GM19467 (cell line): ENCODE data around the gene KAT7.

Experiments
- ATAC-seq: cut with Tn5 transposase; IDR thresholded peaks from one replicate; pipeline ENCODE4 v1.9.1; 2021; ENCODE audit warnings: mild to moderate bottlenecking, moderate library complexity; ENCODE audit not compliant: unreplicated experiment

Gene KAT7

DNA sequence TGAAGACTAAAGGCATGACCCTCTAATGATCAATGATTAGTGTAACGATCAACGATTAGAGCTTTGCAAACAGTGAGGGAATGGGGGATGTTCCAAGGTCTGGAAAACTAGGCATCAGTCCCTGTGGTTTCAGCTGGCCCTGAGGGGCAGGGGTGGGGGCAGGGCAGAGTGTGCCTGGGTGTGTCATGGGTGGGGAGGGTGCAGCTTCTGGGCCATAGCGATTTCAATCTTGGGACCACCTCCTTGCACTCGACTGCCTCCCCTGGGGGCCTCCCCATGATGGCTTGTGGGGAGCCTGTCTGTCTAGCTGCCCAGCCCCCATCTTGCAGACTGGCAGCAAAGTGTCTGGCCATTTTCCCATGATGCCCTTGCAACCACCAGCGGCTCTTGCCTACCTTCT is 51.0 kb downstream of the KAT7 start:
- ATAC-seq: no peak

DNA sequence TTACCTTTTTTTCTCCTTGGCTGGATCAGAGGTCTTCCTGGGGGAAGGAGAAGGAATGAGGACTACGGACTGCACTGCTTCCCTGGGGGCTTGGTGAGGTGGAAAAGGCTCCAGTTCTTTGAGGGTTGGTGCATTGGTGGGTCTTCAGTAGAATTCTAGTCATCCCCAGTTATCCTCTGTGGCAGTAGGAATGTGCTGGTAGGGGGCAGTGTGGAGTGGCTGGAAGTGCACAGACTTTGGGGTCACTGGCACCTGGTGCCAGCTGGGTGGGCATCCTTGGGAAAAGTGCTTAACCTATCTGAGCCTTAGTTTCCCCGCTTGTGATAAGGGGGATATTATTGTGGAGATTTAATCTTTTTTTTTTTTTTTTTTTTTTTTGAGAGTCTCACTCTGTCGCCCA is 53.1 kb downstream of the KAT7 start:
- no peak for ATAC-seq

DNA sequence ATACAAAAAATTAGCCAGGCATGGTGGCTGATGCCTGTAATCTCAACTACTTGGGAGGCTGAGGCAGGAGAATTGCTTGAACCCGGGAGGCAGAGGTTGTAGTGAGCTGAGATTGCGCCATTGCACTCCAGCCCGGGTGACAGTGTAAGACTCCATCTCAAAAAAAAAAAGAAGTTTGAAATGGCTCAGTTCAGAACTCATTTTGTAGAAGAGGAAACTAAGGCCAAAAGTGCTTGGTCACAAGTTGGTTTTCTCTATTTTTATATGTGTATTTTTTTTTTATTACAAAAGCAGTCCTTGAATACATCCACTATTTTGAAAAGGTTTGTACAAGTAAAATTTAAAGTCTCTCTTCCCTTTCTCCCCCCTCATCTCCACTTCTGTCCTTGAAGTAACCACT is 53.9 kb downstream of the KAT7 start:
- ATAC-seq: no peak

DNA sequence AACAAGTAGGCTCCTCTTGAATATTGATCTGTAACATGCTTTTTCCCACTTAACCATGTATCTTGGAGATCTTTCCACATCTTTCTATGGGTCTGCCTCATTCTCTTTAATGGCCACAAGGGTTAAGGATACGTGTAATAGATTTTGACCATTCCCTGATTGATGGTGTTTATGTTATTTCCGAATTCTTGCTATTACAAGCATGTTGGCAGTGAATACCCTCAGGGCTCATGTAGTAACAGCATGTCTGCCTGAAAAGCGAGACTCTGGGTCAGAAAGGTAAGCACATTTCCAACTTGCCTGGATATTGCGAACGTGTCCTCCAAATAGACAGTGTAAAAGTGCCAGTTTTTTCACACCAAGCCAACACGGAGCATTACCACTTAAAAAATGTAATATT is 54.4 kb downstream of the KAT7 start:
- ATAC-seq: no peak

DNA sequence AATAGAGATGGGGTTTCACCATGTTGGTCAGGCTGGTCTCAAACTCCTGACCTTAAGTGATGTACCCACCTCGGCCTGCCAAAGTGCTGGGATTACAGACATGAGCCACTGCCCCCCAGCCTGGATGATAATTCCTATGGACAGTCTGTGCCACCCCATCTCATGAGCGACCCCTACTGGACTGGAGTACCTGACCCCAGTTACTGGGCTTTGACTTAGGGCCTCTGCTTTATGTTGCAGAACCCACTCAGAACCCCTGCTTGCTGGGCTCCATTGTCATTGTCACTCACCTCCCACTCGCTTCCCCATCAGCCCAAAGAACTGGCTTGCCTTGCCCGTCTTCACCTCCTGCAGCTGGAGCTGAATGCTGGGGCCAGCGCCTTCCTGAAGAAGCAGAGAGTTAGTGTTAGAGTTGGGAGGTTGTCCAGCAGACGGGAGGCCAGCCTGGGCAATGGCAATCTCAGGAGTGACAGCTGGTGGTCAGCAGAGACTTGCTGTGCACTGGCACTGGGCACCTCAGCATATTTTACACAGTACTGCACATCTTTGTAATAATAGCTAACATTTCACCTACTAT is 55.4 kb downstream of the KAT7 start:
- no peak for ATAC-seq

DNA sequence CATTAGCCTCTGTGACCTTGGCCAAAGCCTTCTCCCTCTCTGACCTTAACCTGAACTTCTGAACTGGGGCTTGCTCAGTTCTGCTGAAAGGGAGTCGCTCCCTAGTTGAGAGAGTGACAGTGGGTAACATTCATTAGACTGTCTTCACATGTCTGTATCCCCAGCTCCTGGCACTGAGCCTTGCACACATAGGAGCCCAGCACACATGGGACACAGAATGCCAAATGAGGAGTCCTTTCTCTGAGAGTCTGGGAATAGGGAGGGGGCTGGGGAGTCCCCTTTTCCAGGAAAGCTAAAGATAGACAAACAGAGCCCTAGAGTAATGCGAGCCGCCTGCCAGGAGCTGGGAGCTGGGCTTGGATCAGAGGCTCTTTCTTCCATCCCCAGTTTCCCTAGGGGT is 56.8 kb downstream of the KAT7 start:
- no peak for ATAC-seq

DNA sequence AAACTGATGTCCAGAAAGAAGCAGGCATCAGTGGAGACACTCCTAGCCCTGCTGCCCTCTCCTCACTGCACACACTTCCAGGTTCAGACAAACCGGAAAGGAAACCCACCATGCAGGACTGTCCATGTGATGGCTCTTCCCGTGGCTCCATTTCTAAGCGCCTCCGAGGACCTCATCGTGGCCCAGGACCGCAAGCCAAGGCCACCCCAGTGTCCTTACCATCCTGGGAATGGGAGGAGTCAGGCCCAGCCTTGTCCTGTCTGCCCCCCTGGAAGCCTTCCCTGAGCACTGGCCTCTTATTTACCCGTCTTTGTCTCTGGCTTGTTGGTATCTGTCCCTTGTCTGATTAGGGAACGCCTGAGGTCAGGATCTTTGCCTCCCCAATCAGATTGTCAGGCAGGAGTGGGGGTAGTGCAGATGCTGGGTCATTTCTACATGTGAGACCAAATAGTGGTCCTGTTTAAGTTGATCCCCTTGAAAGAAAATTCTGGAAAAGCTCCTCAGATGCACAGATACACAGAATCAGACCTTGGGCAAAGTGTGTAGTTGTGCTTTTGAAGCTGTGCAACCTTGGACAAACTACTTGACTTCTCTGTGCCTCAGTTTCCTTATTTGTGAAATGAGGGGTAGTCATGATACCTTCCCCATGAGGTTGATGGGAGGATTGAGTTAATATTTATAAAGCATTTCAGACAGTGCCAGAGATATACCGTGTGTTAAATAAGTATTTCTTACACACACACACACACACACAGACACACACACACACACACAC is 58.6 kb downstream of the KAT7 start:
- ATAC-seq: no peak

DNA sequence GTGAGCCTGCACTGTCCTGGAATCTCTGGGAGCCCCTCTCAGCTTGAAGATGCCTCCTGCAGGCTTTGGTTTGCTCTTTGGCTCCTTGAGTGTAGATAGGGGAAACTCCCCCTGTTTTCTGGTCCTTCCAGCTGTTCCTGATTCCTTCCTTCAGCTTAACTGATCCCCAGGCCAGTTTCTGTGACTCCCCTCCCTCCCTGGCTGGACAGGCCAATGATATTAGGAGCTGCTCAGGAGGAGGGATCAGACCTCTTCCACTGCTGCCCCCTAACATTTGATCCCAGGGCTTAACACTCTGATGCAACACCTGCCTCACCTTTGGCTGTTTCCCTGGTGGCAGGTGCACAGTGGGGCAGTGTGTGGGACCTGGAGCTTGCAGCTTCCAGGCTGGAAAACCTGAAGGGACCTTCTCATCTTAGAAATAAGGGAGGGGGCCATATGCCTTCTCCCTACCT is 59.6 kb downstream of the KAT7 start, which contains the start of gene TAC4:
Gene TAC4, minus strand, starts transcription at position 51 of the 455 bp plus-strand sequence. CDS start 52 bp downstream, outside the sequence.
- ATAC-seq: no peak

DNA sequence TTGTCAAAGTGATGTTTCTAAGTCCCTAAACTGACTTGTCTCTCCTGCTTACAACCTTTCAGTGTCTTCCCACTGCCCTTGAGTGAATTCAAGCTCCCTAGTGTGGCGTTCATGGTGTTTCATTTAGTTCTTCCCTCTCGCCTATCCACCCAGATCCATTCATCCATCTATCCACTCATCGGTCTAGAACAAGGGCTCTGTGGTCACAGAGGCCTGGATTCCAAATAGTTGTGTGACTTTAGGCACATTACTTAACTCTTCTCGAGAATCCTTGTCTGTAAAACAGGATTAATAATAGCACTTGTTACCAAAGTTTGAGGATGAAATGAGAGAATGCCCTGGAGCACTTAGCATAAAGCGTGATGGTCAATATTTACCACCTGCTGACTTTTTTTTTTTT is 60.3 kb downstream of the KAT7 start:
- no peak for ATAC-seq

DNA sequence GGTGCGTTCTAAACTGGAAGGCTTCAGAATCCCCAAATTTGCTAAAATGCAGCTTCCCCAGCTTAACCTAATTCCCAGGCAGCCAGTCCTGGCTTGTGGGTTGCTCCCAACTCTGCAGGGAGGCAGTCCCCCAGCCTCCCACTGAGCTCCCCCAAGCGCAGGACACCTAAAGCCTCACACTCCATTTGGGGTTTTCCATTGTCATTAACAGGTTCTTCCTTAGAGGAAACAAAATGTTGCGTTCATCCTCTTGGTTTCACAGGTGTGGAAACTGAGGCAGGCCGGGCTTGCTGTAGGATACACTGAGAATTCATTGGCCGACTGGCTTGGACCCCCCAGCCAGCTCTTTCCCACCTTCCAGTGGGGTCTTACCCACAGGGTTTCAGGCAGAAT is 61.7 kb downstream of the KAT7 start:
- ATAC-seq: no peak

DNA sequence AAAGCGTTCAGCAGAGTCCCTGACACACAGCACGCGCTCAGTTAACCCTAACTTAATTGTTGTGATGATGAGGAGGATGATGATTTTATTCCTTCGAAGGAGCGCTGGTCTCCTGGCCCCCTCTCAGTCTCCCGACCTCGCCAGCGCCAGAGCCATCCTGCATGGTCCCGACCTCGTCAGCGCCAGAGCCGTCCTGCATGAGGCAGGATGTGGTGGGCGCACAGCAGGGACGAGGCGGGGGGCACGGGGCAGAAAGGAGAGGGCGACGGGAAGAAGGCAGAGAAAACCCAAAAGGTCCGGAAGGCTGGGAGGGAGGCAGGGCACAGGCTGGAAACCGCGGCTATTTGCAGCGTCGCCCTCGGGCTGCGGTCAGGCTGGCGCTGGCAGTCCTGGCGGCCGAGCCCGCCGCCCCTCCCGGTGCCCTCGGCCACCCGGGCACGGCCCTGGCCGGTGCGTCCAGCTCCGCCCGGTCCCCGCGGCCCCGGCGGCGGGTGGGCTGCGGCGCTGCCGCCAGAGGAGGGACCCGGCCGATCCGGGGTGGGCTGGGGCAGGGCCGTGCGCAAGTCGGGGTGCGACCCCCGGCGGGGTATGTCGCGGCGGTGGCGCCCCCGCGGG is 62.4 kb downstream of the KAT7 start:
- no peak for ATAC-seq

DNA sequence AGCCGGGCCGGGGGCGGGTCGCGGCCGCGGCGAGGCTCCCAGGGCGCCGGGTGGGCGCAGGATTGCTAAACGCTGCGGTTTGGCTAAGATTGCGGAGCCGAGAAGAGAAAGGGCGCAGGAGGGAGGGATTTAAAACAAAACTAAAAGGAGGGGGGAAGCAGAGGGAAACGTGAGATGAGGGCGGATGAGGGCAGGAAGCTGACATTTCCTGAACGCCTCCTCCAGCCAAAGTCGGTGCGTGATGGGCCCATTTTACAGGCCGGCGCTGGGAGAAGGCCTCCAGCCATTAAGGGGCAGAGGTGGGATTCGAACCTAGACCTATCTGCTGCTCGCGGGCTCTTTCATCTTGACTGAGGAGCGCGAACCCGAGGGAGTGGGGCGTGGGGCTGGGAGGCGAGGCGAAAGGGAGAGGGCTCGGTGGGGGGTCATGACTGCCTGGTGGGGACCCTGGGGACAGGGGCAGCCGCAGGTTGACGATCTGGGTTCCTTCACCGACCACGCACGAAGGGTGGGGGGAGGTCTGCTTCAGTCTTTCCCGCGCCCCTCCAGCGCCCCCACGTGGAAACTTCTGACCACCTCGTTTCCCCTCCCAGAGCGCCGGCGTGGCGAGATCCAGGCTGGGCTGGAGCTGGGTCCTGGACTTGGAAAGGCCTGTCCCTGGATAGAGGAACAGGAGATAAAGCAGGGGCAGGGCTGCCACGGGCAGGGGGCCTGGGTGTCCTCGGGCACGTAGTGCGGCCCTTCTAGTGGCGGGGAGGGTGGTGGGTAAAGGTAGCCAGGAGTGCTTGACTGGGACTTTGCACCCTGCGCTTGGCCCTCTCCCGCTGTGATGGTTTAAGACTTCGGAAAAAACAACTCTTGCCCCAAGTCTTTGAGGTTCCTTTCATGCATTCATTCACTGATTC is 63.2 kb downstream of the KAT7 start:
- ATAC-seq: no peak

DNA sequence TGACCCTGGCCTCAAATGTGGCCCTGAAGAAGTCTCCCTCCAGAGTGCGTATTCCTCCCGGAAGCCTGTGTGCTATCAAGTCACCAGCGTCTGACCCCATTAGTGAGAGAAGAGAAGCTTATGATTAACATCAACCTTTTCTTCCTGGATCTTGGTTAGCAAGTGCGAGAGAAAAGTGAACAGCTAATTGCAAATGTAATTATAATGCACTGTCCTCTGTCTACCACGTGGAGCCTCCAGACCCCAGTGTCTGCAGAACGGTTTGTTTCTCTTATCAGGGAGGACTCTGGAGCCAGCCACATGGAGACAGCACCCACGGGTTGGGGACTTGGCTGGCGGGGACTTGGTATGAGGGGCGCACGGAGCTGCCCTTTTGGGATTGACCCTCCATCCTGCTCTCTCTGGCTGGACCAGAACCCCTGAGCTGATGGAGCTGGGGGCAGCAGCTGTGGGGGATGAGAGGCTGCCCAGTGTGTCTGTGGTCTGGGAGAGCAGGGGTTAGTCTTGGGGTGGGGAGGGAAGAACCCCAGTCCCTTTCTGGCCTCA is 65.1 kb downstream of the KAT7 start:
- no peak for ATAC-seq

DNA sequence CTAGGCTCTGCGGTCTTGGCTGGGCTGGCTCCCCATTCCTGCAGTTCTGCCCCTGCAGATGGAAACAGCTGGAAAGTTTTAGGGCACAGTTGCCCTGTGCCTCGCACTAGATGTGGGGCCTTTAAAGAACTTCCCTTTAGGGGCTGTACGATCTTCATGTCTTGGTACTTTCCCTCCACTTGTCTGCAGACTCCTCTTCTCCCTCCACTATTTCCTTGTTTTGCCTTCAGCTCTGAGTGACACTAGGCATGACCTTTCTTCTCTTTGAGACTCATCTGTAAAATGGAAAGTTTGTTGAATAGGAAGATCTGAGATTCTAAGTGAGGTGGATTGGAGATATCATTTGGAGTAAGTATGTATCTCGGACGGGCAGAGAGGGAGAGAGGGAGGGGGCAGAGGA is 65.6 kb downstream of the KAT7 start:
- no peak for ATAC-seq

DNA sequence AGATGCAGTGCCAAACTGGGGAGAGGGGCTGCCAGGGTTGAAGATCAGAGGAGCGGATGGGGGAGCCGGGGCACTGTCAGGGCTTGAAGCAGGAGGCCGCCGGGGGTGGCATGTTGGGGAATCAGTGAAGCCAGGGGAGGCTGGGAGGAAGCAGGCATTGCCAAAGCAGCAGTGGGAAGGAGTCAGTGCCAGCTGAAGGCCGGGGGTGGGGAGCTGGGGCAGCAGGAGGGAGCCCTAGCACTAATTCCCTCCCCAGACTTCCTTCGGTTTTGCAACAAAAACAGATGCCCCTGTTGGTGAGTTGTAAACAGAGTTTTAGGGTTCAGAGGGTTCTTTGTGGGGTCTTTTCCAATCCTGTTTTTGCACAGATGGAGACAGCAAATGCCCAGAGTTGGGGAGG is 70.3 kb downstream of the KAT7 start:
- ATAC-seq: no peak

DNA sequence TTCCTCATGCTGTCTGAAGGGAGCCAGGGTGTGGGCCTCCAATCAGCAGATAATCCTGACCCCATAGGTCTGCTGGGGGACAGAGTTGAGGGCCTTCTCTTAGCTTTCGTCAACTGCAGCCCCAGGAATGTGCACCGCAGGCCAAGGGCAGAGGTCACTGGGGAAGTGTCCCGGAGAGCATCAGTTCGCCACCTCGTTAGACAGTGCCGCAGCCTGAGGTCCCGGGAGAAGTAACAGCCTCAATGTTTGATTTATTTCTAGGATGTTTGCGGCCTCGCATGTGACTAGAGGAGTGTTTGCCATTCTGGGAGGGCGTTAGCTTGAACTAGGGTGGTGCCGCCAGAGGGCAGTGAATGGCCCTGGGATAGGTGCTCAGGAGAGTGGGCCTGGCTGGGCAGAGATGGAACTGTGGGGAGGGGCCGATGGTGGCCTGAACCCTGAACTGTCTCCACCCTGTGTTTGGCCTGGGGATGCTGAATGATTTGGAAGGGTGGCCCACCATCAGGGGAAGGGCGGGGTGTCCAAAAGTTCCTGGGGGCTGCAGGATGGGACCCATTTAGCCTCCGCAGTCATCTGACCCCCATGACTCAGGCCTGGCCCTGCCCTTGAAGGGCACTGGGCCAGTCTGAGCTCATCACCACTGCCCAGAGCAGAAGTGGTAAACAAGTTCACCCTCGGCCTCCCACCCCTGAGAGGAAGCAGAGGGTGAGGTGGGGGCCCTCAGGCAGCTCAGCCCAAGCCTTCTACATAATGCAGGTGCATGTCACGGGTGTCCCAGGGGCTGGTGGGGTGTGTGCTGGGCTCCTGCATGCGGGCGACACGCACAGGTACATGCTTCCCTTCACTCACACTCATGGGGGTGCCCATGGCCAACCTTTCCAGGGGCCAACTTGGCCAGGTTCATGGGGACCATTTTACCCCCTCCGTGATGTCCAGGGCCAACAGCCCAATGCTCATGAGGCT is 71.8 kb downstream of the KAT7 start:
- no peak for ATAC-seq

DNA sequence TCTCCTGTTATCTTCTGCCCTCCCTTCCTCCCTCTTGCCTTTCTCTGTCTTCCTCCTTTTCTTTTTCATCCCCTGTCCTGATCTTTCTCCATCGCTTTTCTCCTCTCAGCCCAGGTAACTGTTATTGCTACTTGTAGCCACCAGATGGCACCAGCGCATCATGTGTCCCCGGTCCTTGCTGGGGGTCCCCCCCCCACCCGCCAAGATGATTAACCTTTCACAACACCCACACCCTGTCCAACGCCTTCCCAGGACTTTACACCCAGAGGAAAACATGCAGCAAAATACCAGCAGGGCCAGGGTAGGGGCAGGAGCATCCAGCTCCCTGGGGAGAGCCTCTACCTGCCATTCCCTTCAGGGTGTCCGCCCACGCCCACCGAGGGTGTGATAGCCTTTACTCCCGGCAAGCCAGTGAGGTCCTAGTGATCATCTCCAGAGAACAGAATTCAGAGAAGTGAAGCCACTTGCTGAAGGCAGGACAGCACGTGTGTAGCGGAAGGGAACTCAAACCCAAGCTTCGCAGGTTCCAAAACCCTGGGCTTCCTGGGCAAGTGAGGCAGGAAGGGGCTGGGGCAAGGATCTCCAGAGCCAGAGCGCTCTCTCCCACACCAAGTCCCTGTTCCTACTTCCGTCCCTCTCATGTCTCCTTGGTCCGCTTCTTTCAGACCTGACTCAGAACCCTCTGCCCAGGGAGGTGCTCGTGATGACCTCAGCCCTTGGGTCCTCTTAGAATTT is 72.8 kb downstream of the KAT7 start:
- no peak for ATAC-seq

DNA sequence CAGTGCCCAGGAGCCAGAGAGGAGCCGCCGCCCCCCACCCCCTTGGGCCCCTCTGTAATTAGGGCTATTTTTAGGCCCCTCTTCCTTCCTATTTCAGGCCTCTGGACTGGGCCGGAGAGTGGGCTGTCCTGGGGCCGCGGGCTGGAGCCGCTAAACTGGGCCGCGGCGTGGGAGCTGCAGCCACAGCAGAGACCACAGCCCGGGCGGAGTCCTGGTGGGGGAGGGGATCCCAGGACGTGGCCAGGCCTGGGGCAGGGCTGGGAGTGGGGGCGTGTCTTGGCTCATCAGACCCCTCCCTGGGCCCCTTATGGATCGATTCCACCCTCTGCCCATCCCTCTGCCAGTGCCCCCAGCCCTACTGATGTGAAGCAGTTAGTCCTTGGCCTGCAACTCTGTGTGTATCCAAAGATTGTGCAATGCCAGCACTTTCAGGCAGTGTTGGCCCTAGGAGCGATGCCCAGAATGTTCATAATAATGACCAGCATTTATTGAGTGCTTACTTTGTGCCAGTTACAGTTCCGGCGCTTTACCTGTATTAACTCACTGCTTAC is 74.4 kb downstream of the KAT7 start:
- no peak for ATAC-seq

DNA sequence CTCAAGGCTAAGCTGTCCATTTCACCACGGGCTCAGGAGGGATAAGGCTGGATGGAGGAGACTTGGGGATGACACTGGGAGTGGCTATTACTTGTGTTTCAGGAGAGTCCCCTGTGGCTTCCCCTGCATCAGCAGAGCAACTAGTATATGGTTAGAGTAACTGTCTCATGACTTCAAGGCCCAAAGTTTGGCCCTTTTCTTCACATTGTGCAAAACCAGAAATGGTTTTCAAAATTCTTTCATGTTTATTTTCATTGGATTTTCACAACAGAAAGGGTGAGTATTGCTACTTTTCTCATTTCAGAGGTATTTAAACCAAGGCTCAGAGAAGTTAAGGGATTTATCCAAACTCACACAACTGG is 77.5 kb downstream of the KAT7 start:
- ATAC-seq: no peak
